GM12878 (cell line): ENCODE data around the gene PIAS1. TPM values are rescaled to one million over a fixed set of nuclear protein-coding genes. Genes with fewer than 3 reads are reported as not detected.

Source experiments
- ATAC-seq: fragments of 200-7000 bp; cut with Tn5 transposase; 3 replicates; pipeline ENCODE4 v1.9.1; 2020; ENCODE audit warnings: mild to moderate bottlenecking, moderate library complexity
- BruUV-seq: library from RNA; stranded (reverse); fragments of 400-500 nt; replicated peaks from 2 replicates; lab custom pipeline; 2021; lab: Mats Ljungman, UMichigan
- CTCF ChIA-PET: fragments of 300-600 bp; sonication (Branson Sonifier 250); formaldehyde crosslinking; extraction: SDS; loops from one replicate; lab custom pipeline; 2021; ENCODE audit warnings: inconsistent platforms; lab: Yijun Ruan, JAX
- POLR2A ChIA-PET: fragments of 350-600 bp; formaldehyde crosslinking; extraction: SDS; loops from one replicate; lab custom pipeline; 2021; ENCODE audit warnings: inconsistent platforms; lab: Charles Lee
- RAD21 ChIA-PET: fragments of 300-600 bp; sonication (Branson Sonifier 250); formaldehyde crosslinking; loops from one replicate; lab custom pipeline; 2023; ENCODE audit warnings: antibody characterized with exemption; ENCODE audit not compliant: unreplicated experiment; lab: Charles Lee
- SMC1A ChIA-PET: fragments of 300-600 bp; sonication (Branson Sonifier 250); formaldehyde crosslinking; loops from one replicate; lab custom pipeline; 2023; ENCODE audit not compliant: unreplicated experiment, uncharacterized antibody; lab: Charles Lee
- DNase-seq: peaks from one replicate; pipeline ENCODE4 v3.0.0-alpha.2; 2011; ENCODE audit warnings: low read depth, low spot score
- FAIRE-seq: peaks from 3 replicates; lab custom pipeline; 2011; peaks lifted over from hg19 to GRCh38; lab: Jason Lieb, UNC
- H2AFZ ChIP-seq: 2 replicates; pipeline ENCODE4 v1.6.0; 2011; ENCODE audit warnings: low read depth, low read length, control low read depth; ENCODE audit not compliant: control insufficient read depth
- H3K27ac ChIP-seq: 2 replicates; pipeline ENCODE4 v1.5.1; 2011; ENCODE audit warnings: control low read depth; ENCODE audit not compliant: control insufficient read depth, insufficient read depth
- H3K27me3 ChIP-seq, 2 experiments: replicated peaks in 1 of 2; 2 replicates each; pipeline versions ENCODE4 v1.6.0 to v1.6.1; 2011; ENCODE audit warnings: low read length in 1 of 2; ENCODE audit not compliant: control insufficient read depth in 2 of 2, insufficient read depth in 2 of 2
- H3K36me3 ChIP-seq, 2 experiments: 2 replicates each; pipeline ENCODE4 v1.5.1; 2011; ENCODE audit warnings: low read length in 1 of 2; ENCODE audit not compliant: control insufficient read depth in 2 of 2, insufficient read depth in 2 of 2
- H3K4me1 ChIP-seq: 2 replicates; pipeline ENCODE4 v1.6.1; 2011; ENCODE audit warnings: mild to moderate bottlenecking, low read length, moderate library complexity, mixed read lengths; ENCODE audit not compliant: control insufficient read depth, insufficient read depth
- H3K4me2 ChIP-seq: 2 replicates; pipeline ENCODE4 v1.6.0; 2011; ENCODE audit warnings: control low read depth; ENCODE audit not compliant: control insufficient read depth, insufficient read depth
- H3K4me3 ChIP-seq: fragments of 200-600 bp; sonication (generic); 2 replicates; pipeline ENCODE4 v1.5.1; 2016
- H3K79me2 ChIP-seq: 2 replicates; pipeline ENCODE4 v1.6.0; 2011; ENCODE audit warnings: low read length; ENCODE audit not compliant: control insufficient read depth, insufficient read depth
- H3K9ac ChIP-seq: 2 replicates; pipeline ENCODE4 v1.8.0; 2011; ENCODE audit warnings: low read length, control low read depth, mixed read lengths; ENCODE audit not compliant: control insufficient read depth, insufficient read depth
- H3K9me3 ChIP-seq: replicated peaks from 3 replicates; pipeline ENCODE4 v1.5.1; 2011; ENCODE audit warnings: mild to moderate bottlenecking, low read length; ENCODE audit not compliant: control insufficient read depth, insufficient read depth
- H4K20me1 ChIP-seq: 2 replicates; pipeline ENCODE4 v1.6.0; 2011; ENCODE audit not compliant: control insufficient read depth, insufficient read depth
- CBX3 ChIP-seq: fragments of 200-600 bp; sonication (generic); IDR thresholded peaks from 2 replicates; pipeline ENCODE4 v1.6.1; 2016; ENCODE audit warnings: low read depth, borderline replicate concordance
- EED ChIP-seq: sonication (generic); IDR thresholded peaks from 2 replicates; pipeline ENCODE4 v1.6.1; 2016; ENCODE audit warnings: antibody characterized with exemption, low read depth
- ESRRA ChIP-seq: IDR thresholded peaks from 2 replicates; pipeline ENCODE4 v1.6.1; 2012; ENCODE audit warnings: mild to moderate bottlenecking, low read length, improper control_type of control experiment
- GATAD2B ChIP-seq: fragments of 450-650 bp; conservative IDR thresholded peaks from 2 replicates; pipeline ENCODE4 v1.6.1; 2017; ENCODE audit warnings: low read depth, mild to moderate bottlenecking, moderate library complexity
- IKZF1 ChIP-seq: fragments of 450-650 bp; conservative IDR thresholded peaks from 2 replicates; pipeline ENCODE4 v1.6.1; 2017; ENCODE audit warnings: antibody characterized with exemption, mild to moderate bottlenecking
- MEF2B ChIP-seq: fragments of 450-650 bp; IDR thresholded peaks from 2 replicates; pipeline ENCODE4 v1.6.1; 2018; ENCODE audit warnings: mild to moderate bottlenecking, moderate library complexity; ENCODE audit not compliant: partially characterized antibody, poor library complexity, severe bottlenecking
- NBN ChIP-seq: fragments of 450-650 bp; IDR thresholded peaks from 2 replicates; pipeline ENCODE4 v1.6.1; 2016
- PAX5 ChIP-seq: IDR thresholded peaks from 2 replicates; pipeline ENCODE4 v1.6.1; 2011; ENCODE audit warnings: low read depth, low read length, borderline replicate concordance
- POLR2AphosphoS5 ChIP-seq: IDR thresholded peaks from 2 replicates; pipeline ENCODE4 v1.6.1; 2011; ENCODE audit warnings: mild to moderate bottlenecking, low read length, inconsistent platforms
- SRF ChIP-seq, 2 experiments: IDR thresholded peaks; 2 replicates each; pipeline ENCODE4 v1.6.1; 2011; ENCODE audit warnings: low read depth in 2 of 2, low read length in 2 of 2, mild to moderate bottlenecking in 1 of 2, moderate library complexity in 1 of 2
- WGBS: methylation state at CpG from one replicate; pipeline ENCODE4 v1.1.6; 2016; ENCODE audit warnings: low lambda C conversion rate; ENCODE audit not compliant: insufficient replicate concordance, insufficient coverage; ENCODE audit errors: missing lambda C conversion rate; 5-methylcytosine and 5-hydroxymethylcytosine counted together
- in situ Hi-C: fragments of 300-500 bp; cut with MboI; formaldehyde crosslinking; loops from 9 replicates; pipeline ENCODE4 v1.14.3; 2018; ENCODE audit warnings: mixed read lengths
- intact Hi-C: fragments of 100-400 bp; cut with micrococcal nuclease; formaldehyde crosslinking; loops from one replicate; pipeline ENCODE4 v1.14.2; 2022; ENCODE audit not compliant: unreplicated experiment
- polyA plus RNA-seq, 11 experiments: library from polyadenylated mRNA; depleted of rRNA in 4 of 11; unstranded in 6 of 11; stranded (reverse) in 5 of 11; fragments of >200 nt; fragmentation: Nextera tagmentation in 4 of 11; fragmentation: Illumina TruSeq in 1 of 11; extraction: Ambion mirVana in 4 of 11; extraction: Trizol in 1 of 11; gene quantifications; 1 replicate in 1 of 11; 2 replicates in 10 of 11; pipeline versions ENCODE4 v1.2.1 to v1.2.3, GENCODE V29; 2011 to 2016; ENCODE audit warnings: inconsistent platforms in 2 of 11, missing spikeins in 2 of 11, low read depth in 1 of 11
- total RNA-seq, 4 experiments: library from RNA; depleted of rRNA in 3 of 4; stranded (reverse); fragments of >200 nt in 3 of 4; fragmentation: Illumina TruSeq in 1 of 4; extraction: Trizol in 1 of 4; gene quantifications; 2 replicates each; pipeline versions ENCODE4 v1.2.1 to v1.2.3, GENCODE V29; 2013 to 2021
- TF ChIP-seq, protein P1 (sequence below): IDR thresholded peaks from 2 replicates; pipeline ENCODE4 v1.6.1; 2012; ENCODE audit warnings: improper control_type of control experiment, low read depth, low read length; ENCODE audit not compliant: insufficient replicate concordance
- TF ChIP-seq, protein P2 (sequence below): fragments of 150-350 bp; IDR thresholded peaks from 2 replicates; pipeline ENCODE4 v1.6.1; 2016; ENCODE audit warnings: low read depth, low read length

PIAS1 gene
- total and polyA plus RNA-seq, 10 of the 15 experiments (the other 5 are each of a cell fraction or from before 2014, with no cell fraction given): 20.2 to 96.3 (median 37.0) TPM

DNA sequence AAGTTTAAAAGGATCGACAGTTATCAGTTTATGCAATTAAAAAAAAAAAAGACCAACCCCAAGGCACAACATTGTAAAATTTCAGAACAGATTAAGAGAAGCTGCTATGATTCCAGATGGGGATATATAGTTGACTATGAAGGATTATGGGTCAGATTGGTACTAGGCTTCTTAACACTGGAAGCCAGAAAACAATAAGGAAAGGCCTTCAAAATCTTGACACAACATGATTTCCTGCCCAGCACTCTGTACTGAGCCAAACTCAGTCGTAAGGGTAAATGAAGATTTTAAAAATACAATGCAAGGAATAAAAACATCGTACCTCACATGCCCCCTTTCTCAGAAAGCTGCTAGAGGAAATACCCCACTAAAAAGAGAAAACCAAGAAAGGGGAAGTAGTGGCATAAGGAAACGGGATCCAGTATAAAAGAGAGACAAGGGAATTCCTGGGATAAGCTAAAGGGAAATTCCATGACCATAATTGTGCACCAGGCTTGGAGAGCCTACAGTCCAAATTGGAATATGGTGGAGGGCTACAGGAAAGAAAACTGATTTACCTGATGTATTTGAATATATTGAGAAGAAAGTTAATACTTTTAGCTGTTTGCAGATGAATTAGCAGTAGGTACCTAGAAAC, 27.9 kb downstream of the PIAS1 start (continued):
- TF ChIP-seq, protein P1, sequence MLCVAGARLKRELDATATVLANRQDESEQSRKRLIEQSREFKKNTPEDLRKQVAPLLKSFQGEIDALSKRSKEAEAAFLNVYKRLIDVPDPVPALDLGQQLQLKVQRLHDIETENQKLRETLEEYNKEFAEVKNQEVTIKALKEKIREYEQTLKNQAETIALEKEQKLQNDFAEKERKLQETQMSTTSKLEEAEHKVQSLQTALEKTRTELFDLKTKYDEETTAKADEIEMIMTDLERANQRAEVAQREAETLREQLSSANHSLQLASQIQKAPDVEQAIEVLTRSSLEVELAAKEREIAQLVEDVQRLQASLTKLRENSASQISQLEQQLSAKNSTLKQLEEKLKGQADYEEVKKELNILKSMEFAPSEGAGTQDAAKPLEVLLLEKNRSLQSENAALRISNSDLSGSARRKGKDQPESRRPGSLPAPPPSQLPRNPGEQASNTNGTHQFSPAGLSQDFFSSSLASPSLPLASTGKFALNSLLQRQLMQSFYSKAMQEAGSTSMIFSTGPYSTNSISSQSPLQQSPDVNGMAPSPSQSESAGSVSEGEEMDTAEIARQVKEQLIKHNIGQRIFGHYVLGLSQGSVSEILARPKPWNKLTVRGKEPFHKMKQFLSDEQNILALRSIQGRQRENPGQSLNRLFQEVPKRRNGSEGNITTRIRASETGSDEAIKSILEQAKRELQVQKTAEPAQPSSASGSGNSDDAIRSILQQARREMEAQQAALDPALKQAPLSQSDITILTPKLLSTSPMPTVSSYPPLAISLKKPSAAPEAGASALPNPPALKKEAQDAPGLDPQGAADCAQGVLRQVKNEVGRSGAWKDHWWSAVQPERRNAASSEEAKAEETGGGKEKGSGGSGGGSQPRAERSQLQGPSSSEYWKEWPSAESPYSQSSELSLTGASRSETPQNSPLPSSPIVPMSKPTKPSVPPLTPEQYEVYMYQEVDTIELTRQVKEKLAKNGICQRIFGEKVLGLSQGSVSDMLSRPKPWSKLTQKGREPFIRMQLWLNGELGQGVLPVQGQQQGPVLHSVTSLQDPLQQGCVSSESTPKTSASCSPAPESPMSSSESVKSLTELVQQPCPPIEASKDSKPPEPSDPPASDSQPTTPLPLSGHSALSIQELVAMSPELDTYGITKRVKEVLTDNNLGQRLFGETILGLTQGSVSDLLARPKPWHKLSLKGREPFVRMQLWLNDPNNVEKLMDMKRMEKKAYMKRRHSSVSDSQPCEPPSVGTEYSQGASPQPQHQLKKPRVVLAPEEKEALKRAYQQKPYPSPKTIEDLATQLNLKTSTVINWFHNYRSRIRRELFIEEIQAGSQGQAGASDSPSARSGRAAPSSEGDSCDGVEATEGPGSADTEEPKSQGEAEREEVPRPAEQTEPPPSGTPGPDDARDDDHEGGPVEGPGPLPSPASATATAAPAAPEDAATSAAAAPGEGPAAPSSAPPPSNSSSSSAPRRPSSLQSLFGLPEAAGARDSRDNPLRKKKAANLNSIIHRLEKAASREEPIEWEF: peak; percentile 21
- TF ChIP-seq EED: peak; percentile 85
- TF ChIP-seq IKZF1: peak; percentile 85
- no peak for TF ChIP-seq MEF2B

DNA sequence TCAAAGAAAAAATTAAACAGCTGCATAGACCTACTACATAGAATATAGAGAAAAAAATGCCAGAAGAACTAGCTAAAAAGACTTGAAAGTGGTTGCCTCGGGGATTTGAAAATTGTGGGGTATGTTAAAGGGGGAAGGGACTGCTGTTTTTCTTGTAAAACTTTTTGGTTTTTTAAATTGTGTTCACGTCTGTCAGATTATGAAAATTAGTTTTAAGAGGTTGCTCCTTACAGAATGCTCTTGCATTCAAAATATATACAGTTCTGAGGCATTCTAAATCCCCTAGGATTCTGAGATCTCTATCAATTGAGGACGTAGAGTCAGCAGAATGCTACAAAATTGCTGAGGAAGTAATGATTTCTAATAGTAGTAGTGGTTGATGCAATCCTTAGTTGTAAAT, 28.6 kb downstream of the PIAS1 start:
- ChIA-PET CTCF (interaction anchor here (1.2 to 2.9 kb wide), 3 partner anchors 9 to 70 kb away, joined by 3 to 12 read pairs (median 5); no protein-coding TSS in a partner anchor), POLR2A (interaction anchor here (0.7 kb wide), 1 partner anchor 9 kb away, joined by 3 read pairs; no protein-coding TSS in a partner anchor), SMC1A (interaction anchor here (0.8 to 4.0 kb wide), 15 partner anchors 9 to 220 kb away, joined by 3 to 26 read pairs (median 5); partner anchors contain the start of gene PIAS1), RAD21 (interaction anchor here (0.7 to 1.5 kb wide), 5 partner anchors 9 to 219 kb away, joined by 3 to 6 read pairs (median 4); no protein-coding TSS in a partner anchor)
- H3K36me3 ChIP-seq: peaks cover 2 to 8% of the 10 kb centered on the region in 2 experiments
- TF ChIP-seq CBX3 (no peak), POLR2AphosphoS5 (no peak), NBN (no peak), SRF (IDR thresholded peaks at IDR 0.05; ENCODE audit: low read depth in 2 of 2, low read length in 2 of 2) (no peak), PAX5 (no peak), GATAD2B (no peak), ESRRA (no peak)
- TF ChIP-seq, protein P2, sequence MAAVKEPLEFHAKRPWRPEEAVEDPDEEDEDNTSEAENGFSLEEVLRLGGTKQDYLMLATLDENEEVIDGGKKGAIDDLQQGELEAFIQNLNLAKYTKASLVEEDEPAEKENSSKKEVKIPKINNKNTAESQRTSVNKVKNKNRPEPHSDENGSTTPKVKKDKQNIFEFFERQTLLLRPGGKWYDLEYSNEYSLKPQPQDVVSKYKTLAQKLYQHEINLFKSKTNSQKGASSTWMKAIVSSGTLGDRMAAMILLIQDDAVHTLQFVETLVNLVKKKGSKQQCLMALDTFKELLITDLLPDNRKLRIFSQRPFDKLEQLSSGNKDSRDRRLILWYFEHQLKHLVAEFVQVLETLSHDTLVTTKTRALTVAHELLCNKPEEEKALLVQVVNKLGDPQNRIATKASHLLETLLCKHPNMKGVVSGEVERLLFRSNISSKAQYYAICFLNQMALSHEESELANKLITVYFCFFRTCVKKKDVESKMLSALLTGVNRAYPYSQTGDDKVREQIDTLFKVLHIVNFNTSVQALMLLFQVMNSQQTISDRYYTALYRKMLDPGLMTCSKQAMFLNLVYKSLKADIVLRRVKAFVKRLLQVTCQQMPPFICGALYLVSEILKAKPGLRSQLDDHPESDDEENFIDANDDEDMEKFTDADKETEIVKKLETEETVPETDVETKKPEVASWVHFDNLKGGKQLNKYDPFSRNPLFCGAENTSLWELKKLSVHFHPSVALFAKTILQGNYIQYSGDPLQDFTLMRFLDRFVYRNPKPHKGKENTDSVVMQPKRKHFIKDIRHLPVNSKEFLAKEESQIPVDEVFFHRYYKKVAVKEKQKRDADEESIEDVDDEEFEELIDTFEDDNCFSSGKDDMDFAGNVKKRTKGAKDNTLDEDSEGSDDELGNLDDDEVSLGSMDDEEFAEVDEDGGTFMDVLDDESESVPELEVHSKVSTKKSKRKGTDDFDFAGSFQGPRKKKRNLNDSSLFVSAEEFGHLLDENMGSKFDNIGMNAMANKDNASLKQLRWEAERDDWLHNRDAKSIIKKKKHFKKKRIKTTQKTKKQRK: no peak
- WGBS: 81% methylated on average over 3 of the region's 3 CpGs
- H3K4me2 ChIP-seq: no peak overlapping the region
- H4K20me1 ChIP-seq: no peaks in the 10 kb centered on the region; the same call in none of the 2 replicates
- H3K27me3 ChIP-seq: no peaks in the 10 kb centered on the region
- H2AFZ ChIP-seq: no peak overlapping the region
- H3K4me3 ChIP-seq: no peak overlapping the region
- H3K79me2 ChIP-seq: peaks cover 94% of the 10 kb centered on the region
- H3K4me1 ChIP-seq: peaks cover 15% of the 10 kb centered on the region
- H3K27ac ChIP-seq: 0 out of 2 replicates have a peak overlapping the region, but pooled peaks have one; percentile 22
- intact Hi-C loops (no loop called here), in situ Hi-C loops (no loop called here)
- BruUV-seq: no TSS peak
- FAIRE-seq: no peak
- no peak for DNase-seq
- ATAC-seq: no peak
- H3K9ac ChIP-seq: no peak overlapping the region
- no peaks in the 10 kb centered on the region for H3K9me3 ChIP-seq
